Measurements from ENCODE around the gene HGF. TPM values are rescaled to one million over a fixed set of nuclear protein-coding genes. Genes with fewer than 3 reads are reported as not detected.

HGF gene
- total RNA-seq, 1 experiment from 2014 or later: 0.16 TPM

- peak in 1 of 2 experiments; percentile 51 for DNase-seq
- Histone ChIP-seq H3K27ac (no peak overlapping the region), H3K4me1 (0 out of 2 replicates have a peak, but pooled peaks cover 3% of the 10 kb centered on the region), H3K36me3 (no peaks in the 10 kb centered on the region), H3K4me3 (no peak overlapping the region), H3K9me3 (replicated peaks) (no peaks in the 10 kb centered on the region), H3K27me3 (no peaks in the 10 kb centered on the region)
Observed at GRCh38 chr7:81665236-81665635, 104.6 kb downstream of the HGF start.

GRCh38 chr7:81664304-81664703 is 105.5 kb downstream of the HGF start:
- Histone ChIP-seq H3K27ac (no peak overlapping the region), H3K4me1 (0 out of 2 replicates have a peak, but pooled peaks cover 3% of the 10 kb centered on the region)

GRCh38 chr7:81662531-81662930 is 107.3 kb downstream of the HGF start:
- no peak for DNase-seq
- no peaks in the 10 kb centered on the region for H3K36me3 ChIP-seq
- 0 out of 2 replicates have a peak, but pooled peaks cover 3% of the 10 kb centered on the region for H3K4me1 ChIP-seq
- H3K9me3 ChIP-seq (replicated peaks): no peaks in the 10 kb centered on the region
- no peaks in the 10 kb centered on the region for H3K27me3 ChIP-seq
- H3K4me3 ChIP-seq: no peak overlapping the region
- no peak overlapping the region for H3K27ac ChIP-seq

More at GRCh38 chr7:81664304-81664703, 105.5 kb downstream of the HGF start:
- no peak for DNase-seq
- H3K36me3 ChIP-seq: no peaks in the 10 kb centered on the region
- no peaks in the 10 kb centered on the region for H3K9me3 ChIP-seq (replicated peaks)
- H3K4me3 ChIP-seq: no peak overlapping the region
- H3K27me3 ChIP-seq: no peaks in the 10 kb centered on the region

- Histone ChIP-seq H3K9me3 (replicated peaks) (no peaks in the 10 kb centered on the region), H3K27me3 (no peaks in the 10 kb centered on the region), H3K4me3 (no peak overlapping the region), H3K27ac (no peak overlapping the region), H3K4me1 (no peaks in the 10 kb centered on the region), H3K36me3 (no peaks in the 10 kb centered on the region)
- DNase-seq: no peak
Observed at GRCh38 chr7:81659697-81660395, 110.0 kb downstream of the HGF start.

GRCh38 chr7:81657551-81657950 is 112.3 kb downstream of the HGF start:
- no peaks in the 10 kb centered on the region for H3K9me3 ChIP-seq (replicated peaks)
- H3K27me3 ChIP-seq: no peaks in the 10 kb centered on the region
- no peaks in the 10 kb centered on the region for H3K36me3 ChIP-seq
- H3K4me1 ChIP-seq: no peaks in the 10 kb centered on the region
- H3K27ac ChIP-seq: no peak overlapping the region
- no peak for DNase-seq
- H3K4me3 ChIP-seq: no peak overlapping the region

GRCh38 chr7:81655271-81655670 is 114.6 kb downstream of the HGF start:
- no peak for DNase-seq
- H3K36me3 ChIP-seq: no peaks in the 10 kb centered on the region
- H3K9me3 ChIP-seq (replicated peaks): peaks cover 9% of the 10 kb centered on the region
- no peaks in the 10 kb centered on the region for H3K27me3 ChIP-seq
- H3K4me1 ChIP-seq: no peaks in the 10 kb centered on the region
- H3K4me3 ChIP-seq: no peak overlapping the region
- no peak overlapping the region for H3K27ac ChIP-seq

- H3K4me1 ChIP-seq: no peaks in the 10 kb centered on the region; the same call in 1 of the 2 replicates
- no peak overlapping the region for H3K4me3 ChIP-seq
- no peak overlapping the region for H3K27ac ChIP-seq
- no peaks in the 10 kb centered on the region for H3K27me3 ChIP-seq
- DNase-seq: no peak
- peaks cover 9% of the 10 kb centered on the region for H3K9me3 ChIP-seq (replicated peaks)
- H3K36me3 ChIP-seq: no peaks in the 10 kb centered on the region
Observed at GRCh38 chr7:81652225-81652624, 117.6 kb downstream of the HGF start.

All from SJCRH30 (cell line).